GM19397 (cell line): ENCODE measurements around the gene RBM19.

ENCODE experiments used
- ATAC-seq: cut with Tn5 transposase; IDR thresholded peaks from one replicate; pipeline ENCODE4 v1.9.1; 2021; ENCODE audit warnings: mild to moderate bottlenecking, moderate library complexity; ENCODE audit not compliant: unreplicated experiment

Gene RBM19

DNA sequence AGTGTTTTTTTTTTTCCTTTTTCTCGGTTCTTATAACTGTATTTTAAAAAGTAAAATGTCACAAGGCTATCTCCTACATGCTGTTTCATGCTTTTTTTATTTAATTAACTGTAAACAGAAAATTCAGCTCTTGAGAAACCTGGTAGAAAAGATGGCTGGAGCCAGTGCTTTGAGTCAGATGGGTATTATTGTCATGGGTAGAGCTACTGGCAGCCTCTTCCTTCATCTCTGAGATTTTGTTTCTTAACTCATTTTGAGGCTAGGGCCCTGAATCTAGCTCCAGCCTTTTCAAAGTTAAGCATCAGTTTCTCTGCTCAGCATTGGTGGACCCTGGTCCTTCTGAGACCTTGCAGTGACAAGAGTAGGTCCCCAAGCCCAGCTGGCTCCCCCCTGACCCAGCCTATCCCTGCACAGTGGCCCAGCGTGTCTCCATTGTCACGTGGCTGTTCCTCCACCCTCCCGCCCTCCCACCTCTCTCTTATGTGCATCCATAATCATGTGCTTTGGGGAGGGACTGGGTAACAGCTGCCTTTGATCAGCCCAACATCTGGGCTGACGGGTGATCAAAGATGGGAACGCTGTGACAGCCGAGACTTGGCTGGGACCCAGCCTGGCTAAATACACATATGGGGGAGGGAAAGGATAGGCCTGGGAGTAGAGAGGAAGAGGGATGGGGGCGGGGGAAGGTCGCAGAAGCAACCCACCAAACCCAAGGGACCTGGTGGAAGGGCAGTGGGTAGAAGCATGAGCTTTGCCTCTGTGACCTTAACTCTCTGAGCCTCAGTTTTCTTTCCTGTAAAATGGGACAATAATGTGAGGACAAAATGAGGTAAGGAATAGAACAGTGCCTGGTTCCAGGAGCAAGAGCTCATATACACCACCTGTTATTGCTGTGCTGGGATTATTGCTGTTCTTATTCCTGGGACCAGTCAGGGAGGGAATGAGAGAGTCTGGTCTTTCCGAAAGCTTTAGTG lies 24.4 kb upstream of the RBM19 start:
- ATAC-seq = no peak

DNA sequence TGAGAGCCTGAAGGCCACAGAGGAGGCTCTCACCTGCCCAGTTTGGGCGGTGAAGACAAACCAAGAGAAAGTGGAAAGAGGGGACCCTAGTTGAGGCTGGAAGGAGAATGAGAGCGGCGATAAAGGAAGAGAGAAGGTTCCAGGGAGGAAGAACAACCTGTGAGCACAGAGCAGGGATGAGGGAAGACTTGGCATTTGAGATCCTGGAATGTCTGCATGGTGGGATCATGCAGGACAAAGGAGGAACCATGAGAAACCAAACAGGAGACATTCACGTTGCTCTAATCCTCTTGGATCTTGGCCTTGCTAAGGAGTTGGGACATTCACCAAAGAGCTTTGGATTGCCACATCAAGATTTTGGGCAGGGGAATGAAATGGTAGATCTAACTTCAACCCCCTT lies 22.9 kb upstream of the RBM19 start:
- ATAC-seq = no peak

DNA sequence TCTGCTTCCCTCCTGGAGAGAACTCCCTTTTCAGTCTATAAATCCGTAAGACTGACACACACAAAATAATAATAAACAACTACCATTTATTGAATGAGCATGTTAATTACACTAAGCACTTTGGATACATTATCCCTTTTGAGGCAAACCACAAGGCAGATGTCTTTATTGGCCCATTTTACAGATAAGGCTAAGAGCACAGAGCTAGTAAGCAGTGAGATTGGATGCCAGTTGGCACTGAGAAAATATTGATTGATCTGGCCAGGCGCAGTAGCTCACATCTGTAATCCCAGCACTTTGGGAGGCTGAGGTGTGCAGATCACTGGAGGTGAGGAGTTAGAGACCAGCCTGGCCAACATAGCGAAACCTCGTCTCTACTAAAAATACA lies 21.9 kb upstream of the RBM19 start:
- no peak for ATAC-seq

DNA sequence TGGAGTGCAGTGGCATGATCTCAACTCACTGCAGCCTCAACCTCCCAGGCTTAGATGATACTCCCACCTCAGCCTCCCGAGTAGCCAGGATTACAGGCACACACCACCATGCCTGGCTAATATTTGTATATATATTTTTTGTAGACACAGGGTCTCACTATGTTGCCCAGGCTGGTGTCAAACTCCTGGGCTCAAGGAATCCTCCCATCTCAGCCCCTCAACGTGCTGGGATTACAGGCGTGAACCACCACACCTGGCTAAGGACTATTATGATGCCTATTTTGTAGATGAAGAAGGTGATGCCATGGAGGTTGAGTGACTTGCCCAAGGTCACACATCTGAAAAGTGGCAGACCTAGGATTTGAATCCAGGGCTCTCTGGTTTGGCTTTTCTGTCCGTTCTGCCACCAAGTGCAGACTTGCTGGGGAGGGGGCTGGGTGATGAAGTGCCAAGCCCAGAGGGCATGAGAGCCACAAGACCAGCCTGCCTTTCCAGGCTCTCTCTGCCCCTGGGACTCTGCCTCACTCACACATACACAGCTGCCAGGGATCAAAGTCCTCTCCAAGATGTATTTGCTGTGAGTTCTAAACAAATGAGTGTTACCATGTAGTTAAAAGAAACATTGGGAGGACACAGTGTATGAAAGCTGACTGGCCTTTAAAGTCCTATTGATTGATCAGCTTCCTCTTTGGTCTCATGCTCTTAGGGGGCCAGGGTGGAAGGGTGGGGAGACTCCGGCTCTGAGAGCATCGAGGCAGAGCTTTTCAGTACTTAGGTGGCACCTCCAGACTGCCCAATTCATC lies 21.3 kb upstream of the RBM19 start:
- ATAC-seq = no peak

DNA sequence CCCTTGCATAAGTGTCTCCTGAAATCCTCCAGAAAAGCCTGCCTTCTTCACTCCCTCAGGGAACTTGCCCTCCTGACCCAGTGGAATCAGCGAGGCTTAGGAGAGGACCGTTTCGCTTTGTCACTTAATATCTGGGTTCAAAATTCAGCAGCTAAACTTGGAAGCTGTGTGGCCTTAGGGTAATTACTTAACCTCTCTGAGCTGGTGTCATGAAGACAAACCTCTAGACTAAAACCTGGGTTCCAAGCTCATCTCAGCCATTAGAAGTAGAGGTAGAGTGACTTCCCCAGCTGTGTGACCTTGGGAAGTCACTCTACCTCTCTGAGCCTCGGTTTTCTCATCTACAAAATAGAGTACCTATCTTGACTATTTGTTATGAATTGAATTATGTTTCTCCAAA lies 18.3 kb upstream of the RBM19 start:
- ATAC-seq = no peak

DNA sequence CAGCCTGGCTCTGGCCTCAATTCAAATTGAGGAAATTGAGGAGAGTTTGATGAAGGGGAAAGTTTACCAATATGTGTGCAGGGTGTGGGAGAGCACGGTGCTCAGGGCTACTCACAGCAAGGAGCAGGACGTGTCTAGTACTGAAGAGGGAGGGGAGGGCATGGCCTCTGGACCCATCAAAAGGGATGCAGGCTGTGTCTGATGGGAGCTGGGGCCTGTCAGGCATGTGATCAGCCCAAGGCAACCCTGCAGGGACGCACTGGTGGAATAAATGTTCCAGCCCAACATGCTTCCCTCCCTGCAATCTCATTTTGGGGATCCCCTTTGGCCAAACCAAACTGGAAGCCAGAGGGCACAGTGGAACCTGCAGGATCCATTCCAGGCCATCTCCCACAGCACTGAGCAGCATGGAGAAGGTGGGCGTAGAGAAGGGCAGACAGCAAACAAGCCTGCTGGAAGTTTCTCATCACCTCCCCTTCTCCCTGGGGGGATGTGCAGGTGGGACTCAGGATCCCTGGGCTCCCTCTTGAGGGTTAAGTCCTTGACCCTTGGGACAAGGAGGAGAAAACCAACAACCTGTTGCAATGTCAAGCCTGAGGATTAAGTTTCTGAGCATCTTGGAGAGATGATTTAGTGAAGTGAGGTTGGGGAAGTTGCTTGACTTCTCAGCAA lies 17.8 kb upstream of the RBM19 start:
- no peak for ATAC-seq

DNA sequence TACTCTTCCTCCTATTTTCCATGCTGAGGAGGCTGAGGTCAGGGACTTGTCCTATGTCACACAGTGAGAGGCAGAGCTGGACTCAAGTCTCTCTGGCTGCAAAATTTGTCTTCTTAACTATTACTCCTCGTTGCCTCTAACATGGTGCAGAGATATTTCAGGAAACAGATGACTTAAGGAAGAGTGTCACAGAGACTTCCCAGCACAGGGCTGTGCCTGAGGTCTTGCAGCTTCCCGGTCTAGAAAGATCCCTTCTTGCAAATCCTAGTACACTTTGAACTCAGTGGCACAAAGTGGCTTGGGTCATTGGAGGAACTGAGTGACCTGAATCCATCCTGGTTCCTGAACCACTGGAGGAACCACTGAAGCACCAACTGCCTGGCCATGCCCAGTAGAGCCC lies 17.1 kb upstream of the RBM19 start:
- no peak for ATAC-seq

DNA sequence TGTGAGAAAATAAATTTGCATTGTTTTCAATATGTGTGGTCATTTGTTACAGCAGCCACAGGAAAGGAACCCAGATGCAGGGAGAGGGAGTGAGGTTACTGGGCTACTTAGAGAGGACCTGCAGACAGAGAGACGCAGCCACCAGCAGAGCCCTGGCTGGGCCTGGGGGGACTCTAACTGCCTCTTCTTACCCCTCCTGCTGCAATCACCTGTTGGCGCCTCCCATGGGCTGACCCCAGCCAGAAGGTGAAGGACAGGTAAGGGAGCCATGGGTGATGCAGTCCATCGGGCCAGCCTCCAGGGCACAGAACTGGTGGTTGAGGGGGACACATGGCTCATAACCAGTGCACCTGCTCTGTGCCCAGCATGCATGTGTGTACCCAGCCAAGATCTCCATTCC lies 15.8 kb upstream of the RBM19 start:
- ATAC-seq = no peak

DNA sequence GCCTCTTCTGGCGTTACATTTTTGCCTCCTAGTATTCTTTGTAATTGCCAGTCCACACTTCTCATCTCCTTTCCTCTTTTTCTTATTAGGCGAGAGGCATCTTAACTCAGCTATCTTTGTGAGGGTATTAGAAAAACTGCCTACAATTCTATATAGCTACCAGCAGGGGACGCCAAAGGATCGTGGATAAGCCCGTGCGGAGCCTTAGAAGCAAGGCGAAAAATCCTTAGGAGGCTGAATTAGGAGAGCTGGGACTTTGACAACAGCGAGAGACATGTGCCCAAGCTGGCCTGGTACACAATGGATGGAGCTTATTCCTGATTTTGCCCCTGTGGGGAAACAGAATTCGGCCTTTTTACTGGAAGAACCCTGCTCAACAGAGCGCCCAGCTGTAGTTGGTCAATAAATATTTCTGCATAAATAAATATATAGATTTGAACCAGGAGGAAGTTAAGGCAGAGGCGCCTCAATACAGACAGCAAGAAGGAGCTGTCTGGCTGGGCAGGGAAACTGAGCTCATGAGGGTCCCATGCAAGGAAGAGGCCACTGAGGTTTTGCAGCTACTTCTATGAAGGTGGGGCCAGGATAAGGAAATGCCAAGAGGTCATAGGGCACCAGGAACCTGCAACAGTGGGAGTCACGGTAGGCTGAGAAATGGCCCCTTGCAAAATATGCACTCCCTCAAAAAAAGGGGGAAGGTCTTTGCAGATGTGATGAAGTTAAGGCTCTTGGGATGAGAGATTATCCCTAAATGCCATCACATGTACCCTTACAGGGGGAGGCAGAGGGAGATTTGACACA lies 14.6 kb upstream of the RBM19 start:
- no peak for ATAC-seq

DNA sequence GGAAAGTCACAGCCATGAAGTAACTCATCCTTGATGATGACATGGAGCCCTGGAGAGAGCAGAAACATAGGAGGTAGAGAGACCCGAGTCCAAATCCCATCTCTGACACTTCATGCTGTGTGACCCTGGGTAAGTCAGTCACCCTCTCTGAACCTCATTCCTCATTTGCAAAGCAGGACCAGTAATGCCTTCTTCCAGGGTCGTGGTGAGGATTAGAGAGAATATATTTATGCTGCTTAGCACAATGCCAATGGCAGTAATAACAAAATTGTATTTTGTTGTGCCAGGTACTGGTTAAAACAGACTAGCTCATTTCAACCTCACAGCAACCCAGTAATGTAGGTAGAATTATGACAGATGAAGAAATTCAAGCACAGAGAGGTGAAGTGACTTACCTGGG lies 13.9 kb upstream of the RBM19 start:
- ATAC-seq = no peak

DNA sequence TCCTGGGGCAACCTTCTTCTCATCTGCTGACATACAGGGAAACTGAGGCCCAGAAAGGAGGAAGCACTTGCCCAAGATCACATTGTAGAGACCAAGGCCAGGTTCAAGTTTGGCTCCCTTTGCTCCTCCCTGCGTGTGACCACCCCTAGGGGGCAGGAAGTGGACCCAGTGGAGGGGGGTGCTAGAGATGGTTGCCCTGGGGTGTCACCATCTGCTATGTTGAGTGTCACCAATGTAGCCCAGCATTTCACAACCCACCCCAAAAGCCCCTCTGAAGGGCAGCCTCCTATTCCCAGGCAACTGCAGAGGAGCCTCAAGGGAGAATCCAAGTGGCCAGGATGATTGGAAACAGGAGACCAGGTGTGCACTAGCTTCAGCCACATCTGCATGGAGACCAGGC lies 12.0 kb upstream of the RBM19 start:
- no peak for ATAC-seq

DNA sequence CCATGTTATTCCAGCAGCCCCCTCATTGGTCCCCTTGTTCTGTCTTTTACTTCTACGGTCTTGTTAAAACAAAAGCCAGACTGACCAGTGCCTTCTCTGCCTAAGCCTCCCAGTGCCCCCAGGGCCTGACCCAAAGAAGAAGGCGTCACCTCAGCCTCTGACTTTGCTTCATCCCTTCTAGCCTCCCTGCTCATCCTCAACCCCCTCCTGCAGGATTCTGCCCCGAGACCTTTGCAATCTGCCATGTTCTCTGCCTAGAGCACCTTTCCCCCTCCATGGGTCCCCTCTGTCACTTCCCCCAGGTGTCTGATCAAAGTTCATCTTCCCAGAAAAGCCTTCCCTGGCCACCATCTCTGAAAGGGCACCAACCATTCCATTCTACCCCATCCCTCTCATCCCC lies 7.9 kb upstream of the RBM19 start:
- no peak for ATAC-seq

DNA sequence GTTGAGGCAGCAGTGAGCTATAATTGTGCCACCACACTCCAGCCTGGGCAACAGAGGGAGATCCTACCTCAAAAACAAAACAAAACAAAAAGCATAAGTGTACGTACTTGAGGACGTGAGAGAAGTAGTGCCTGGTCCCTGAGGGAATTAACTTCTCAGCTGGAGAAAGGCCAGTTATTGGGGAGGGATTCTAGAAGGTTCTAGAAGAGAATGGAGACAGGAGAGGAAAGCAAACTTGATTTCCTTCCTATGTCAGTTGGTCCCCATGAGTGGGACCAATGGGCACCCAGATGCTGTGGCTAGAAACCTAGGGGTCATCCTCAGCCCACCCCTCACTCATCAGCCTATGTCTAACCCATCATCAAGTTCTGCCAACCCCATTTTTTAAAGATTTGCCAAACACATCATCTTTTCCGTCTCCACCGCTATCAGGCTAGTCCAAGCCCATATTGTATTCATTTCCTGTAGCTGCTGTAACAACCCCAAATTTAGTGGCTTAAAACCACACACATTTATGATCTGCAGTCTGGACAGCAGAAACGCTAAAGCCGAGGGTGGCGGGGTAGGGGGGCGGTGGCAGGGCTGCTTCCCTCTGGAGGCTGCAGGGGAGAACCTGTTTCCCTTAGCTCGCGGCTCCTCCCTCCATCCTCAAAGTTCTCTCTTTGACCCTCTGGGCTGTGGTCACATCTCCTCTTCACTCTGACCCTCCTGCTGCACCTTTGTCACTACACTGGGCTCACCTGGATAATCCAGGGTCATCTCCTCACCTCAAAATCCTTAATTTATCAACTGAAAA lies 7.2 kb upstream of the RBM19 start:
- no peak for ATAC-seq

DNA sequence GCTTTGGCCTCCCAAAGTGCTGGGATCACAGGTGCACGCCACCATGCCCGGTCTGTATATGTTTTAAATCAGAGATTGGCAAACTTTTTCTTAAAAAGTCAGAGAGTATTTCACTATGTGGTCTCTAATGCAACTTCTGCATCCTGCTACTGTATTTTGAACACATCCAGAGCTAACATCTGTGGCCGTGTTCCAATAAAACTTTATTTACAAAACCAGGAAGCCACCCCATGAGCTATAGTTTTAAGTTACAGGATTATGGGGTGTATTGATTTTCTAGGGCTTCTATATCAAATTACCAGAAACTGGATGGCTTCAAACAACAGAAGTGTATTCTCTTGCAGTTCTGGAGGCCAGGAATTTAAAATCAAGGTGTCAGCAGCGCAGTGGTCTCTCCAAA lies 5.3 kb upstream of the RBM19 start:
- ATAC-seq = no peak

DNA sequence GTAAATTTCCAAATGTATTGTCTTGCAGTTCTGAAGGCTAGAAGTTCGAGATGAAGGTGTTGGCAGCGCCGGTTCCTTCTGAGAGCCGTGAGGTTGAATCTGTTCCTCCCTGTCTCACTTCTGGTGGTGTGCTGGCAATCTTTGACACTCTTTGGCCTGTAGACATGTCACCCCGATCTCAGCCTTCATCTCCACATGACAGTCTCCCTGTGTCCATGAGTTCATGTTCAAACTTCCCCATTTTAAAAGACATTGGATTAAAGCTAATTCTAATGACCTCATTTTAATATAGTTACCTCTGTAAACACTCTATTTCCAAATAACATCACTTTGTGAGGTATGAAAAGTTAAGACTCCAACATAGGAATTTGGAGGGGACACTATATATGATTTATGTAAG lies 4.1 kb upstream of the RBM19 start:
- ATAC-seq = no peak

DNA sequence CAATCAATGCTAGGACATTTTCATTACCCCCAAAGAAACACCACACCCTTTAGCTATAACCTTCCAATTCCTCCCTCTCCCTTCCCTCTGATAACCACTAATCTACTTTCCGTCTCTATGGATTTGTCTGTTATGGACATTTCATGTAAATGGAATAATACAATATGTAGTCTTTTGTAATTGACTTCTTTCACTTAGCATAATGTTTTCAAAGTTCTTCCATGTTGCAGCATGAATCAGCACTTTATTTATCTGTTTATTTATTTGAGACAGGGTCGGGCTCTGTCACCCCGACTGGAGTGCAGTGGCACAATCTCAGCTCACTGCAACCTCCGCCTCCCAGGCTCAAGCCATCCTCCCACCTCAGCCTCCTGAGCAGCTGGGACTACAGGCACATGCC lies 1.2 kb upstream of the RBM19 start:
- ATAC-seq = no peak

DNA sequence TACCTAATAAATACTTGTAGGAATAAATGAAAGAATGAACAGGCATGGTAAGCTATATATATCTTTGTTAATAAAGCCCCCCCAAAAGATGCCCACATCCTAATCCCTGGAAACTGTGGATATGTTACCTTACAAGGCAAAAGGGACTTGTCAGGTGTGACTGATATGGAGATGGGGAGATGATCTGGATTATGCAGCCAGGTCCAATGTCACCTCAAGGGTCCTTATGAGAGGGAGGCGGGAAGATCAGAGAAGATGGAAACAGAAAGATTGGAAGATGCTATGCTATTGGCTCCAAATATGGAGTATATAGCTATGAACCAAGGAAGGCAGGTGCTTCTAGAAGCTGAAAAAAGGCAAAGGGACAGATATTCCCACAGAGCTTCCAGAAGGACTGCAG lies 3.4 kb downstream of the RBM19 start:
- ATAC-seq = no peak

DNA sequence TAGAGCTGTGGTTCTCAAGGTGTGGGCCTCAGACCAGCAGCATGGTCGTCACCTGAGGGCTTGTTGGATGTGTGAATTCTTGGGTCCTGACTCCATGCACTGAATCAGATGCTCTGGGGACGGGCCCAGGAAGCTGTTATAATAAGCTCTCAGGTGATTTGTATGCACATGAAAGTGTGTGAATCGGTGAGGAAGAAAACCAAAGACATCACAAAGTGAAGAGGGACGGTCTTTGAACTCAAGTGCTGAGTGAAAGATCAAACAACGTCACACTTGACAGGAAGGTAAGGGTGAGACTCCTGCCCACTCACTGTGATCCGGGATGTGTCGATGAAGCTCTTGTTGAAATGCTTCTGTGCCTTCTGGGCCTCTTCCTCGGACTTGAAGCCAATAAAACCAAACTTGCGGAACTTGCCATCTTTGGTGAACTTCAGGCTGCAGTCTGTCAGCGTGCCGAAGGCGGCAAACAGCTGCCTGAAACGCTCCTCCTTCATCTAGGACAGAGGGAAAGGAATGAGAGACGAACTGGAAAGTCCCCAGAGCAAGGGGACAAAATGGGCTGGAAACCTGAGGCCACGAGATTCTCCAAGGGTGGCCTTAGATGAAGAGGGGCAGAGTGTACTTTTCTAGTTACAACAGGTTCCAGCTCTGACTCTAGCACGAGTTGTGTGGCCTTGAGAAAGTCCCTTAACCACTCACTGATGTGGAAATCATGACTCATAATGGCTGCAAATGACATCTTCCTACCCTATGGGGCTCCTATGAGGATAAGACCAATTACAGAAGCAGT lies 4.0 kb downstream of the RBM19 start:
- no peak for ATAC-seq

DNA sequence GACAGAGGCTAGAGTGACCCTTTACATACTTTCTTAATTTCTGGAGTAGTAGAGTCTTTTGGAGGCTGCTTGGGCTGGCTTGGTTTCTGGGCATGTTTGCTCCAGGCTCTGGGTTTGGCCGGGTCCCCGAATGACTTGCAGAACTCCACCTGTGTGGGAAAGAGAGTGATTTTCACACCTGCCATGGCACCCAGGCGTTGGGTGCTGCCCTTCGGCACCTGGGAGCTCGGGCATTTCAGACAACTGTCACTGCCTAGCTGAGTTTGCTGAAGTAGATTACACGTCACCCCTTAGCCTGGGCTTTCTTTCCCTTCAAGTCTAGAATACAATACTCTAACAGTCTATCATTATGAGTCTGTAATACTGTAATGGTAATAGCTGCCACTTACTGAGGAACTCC lies 6.1 kb downstream of the RBM19 start:
- no peak for ATAC-seq
